ENCODE data around the gene LLGL2.
A peak's percentile ranks its signal among the peaks of the same experiment; 100 is the strongest.

The LLGL2 gene

GRCh38 chr17:75523647-75524046 is 1.9 kb upstream of the LLGL2 start:
- TF ChIP-seq CTCF (IDR thresholded peaks at IDR 0.05; ENCODE audit: low read depth, low read length, missing control alignments): no peak
- no peak for DNase-seq (ENCODE audit: extremely low read depth, low read depth)

DNA sequence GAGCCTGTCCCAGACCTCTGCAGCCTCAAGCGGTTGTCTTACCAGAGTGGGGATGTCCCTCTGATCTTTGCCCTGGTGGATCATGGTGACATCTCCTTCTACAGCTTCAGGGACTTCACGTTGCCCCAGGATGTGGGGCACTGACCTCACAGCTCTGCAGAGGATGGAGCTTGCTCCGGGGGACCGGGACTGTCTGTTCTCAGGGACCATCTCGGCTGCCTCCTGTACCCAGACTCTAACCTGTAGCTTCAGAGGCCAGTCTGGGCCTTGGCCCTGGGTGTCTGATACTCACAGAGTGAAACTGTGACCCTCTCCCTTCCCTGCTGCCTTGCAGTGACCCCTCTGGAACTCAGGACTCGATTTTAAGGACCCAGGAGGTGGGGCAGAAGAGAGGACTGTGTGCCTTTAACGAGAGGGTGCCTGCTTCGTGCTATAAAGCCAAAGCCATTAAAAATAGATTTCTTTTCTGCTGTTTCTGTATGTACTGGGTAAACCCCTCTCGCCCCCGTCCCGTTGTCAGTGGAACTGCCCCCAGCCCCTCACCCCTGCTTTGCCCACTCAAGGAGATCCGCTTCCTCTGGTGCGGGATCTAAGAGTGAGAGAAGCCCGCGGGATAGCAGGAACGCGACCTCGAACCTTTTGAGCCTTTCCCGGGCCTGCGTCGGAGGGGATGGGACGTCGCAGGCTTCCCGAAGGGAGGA is 1.1 kb upstream of the LLGL2 start:
- no peak for TF ChIP-seq CTCF (IDR thresholded peaks at IDR 0.05; ENCODE audit: low read depth, low read length, missing control alignments)
- peak overlapping the region; percentile 44; the same call in 1 of the 2 replicates for H3K4me3 ChIP-seq (replicated peaks; ENCODE audit: low read depth, low read length)

More at GRCh38 chr17:75523647-75524046, 1.9 kb upstream of the LLGL2 start:
- no peak overlapping the region for H3K4me3 ChIP-seq (replicated peaks; ENCODE audit: low read depth, low read length)

DNA sequence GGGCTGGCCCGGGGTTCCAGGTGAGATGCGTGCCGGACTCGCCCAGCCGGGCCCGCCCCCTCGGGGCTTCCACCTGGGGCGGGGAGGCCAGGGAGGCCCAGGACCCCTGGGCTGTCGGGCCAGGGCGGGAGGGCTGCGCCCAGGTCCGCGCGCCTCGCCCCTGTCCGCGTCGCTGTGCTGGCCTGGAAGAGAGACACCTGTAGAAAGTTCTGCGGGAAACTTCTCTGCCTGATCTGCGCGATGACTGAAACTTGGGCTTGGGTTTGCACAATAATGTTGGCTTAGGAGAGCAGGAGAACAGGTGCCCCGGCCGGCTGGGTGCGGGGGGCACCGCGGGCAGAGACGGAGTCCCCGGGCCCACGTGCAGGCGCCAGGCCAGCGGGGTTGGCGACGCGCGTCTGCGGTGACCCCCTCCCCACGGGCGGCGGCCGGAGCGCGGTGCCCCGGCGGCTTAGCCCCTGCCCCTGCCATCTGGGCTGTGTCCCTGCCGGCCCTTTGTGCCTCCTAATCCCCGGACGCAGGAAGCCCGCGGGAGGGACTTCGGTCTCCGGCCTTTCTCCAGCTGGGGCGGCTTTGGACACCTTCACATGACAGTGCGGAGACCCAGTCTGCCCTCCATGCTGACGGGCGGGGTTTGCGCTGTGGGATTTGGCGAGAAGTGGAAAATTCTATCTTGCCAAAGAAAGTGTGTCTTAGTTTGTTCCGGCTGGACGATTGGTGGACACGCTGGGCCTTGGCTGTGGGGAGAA is 483 bp downstream of the LLGL2 start:
- no peak for DNase-seq (ENCODE audit: extremely low read depth, low read depth)
- H3K4me3 ChIP-seq (replicated peaks; ENCODE audit: low read depth, low read length): peak overlapping the region; percentile 28; the same call in 1 of the 2 replicates
- TF ChIP-seq CTCF (IDR thresholded peaks at IDR 0.05; ENCODE audit: low read depth, low read length, missing control alignments): no peak

More for the DNA sequence above, 1.1 kb upstream of the LLGL2 start:
- no peak for DNase-seq (ENCODE audit: extremely low read depth, low read depth)

- DNase-seq (ENCODE audit: extremely low read depth, low read depth): no peak
- TF ChIP-seq CTCF (IDR thresholded peaks at IDR 0.05; ENCODE audit: low read depth, low read length, missing control alignments): no peak
- H3K4me3 ChIP-seq (replicated peaks; ENCODE audit: low read depth, low read length): no peak overlapping the region
Measured at GRCh38 chr17:75526555-75527270, 1.2 kb downstream of the LLGL2 start.

DNA sequence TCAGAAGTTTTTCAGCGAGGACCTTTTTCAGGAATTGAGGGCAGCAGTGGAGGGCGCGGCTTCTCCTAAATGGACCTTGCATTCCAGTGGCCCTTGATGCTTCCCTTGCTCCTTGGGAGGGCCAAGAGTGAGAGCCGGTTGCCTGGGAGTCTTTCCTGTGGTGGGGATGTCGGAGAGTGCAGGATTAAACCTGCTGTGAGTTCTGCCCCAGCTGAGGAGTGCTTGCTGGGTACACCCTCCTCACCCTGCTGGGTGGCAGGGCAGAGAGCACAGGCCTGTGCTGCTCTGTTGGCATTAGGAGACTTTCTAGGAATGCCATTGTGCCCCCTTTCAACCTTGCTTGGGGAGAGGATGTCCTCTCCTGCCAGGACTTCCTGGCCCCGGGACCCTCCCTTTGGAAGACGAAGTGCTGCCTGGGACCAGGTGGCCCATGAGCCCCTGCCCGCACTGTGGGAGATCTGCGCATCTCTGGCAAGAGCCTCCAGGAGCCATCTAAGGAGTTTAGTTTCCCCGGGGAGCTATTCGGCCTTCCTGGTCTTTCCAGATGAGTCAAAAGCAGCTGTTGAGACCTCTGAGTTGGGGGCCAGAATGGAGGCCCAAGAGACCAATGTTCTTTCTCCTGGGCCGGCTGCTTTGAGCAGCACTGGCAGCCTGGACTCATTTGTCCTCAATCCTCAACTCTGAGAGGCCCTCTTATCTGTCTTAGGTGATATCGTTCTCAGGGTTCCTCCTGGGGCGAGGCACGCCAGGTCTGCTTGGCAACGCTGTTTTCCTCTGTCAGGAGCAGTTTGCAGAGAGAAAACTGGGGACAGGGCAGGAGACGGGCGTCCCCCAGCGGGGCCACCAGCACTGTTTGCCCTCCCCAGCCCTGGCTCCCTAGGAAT is 5.6 kb downstream of the LLGL2 start:
- DNase-seq (ENCODE audit: extremely low read depth, low read depth): no peak
- no peak for TF ChIP-seq CTCF (IDR thresholded peaks at IDR 0.05; ENCODE audit: low read depth, low read length, missing control alignments)
- H3K4me3 ChIP-seq (replicated peaks; ENCODE audit: low read depth, low read length): no peak overlapping the region

DNA sequence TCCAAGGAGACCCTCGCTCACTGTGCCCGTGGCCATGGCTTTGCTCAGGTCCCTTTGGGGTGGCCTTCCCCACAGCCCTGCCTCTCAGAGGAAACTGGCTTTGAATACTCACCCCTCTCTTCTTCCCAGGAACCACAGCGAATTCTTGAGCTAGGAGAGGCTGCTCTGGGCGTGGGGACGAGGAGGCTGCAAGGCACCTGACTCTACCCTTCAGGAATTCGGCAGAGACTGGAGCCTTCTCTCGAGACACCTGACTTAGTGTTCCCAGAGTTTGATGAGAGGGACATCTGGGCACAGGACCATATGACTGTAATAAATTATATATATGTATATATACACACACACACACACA is 6.2 kb downstream of the LLGL2 start:
- DNase-seq (ENCODE audit: extremely low read depth, low read depth): no peak
- no peak overlapping the region for H3K4me3 ChIP-seq (replicated peaks; ENCODE audit: low read depth, low read length)

More for the DNA sequence above, 6.2 kb downstream of the LLGL2 start:
- TF ChIP-seq CTCF (IDR thresholded peaks at IDR 0.05; ENCODE audit: low read depth, low read length, missing control alignments): no peak
